Transverse colon (tissue), 4 donors: ENCODE measurements around the gene PPME1. TPM values are rescaled to one million over a fixed set of nuclear protein-coding genes. Genes with fewer than 3 reads are reported as not detected.

Source experiments
- DNase-seq: peaks from one replicate; pipeline ENCODE4 v3.0.0-alpha.2; 2019
- H3K27ac ChIP-seq, 4 donors: fragments of 200-600 bp; sonication (generic); 2 replicates each; pipeline ENCODE4 v1.5.1; 2016 to 2018; ENCODE audit warnings: inconsistent platforms in 4 of 4
- H3K27me3 ChIP-seq: fragments of 200-600 bp; sonication (generic); 2 replicates; pipeline ENCODE4 v1.5.1; 2017; ENCODE audit warnings: inconsistent platforms
- H3K36me3 ChIP-seq, 4 donors: fragments of 200-600 bp; sonication (generic); 2 replicates each; pipeline ENCODE4 v1.5.1; 2017 to 2019; ENCODE audit warnings: inconsistent platforms in 4 of 4
- H3K4me1 ChIP-seq, 4 donors: fragments of 200-600 bp; sonication (generic); 2 replicates each; pipeline ENCODE4 v1.5.1; 2017 to 2020; ENCODE audit warnings: inconsistent platforms in 4 of 4
- H3K4me3 ChIP-seq, 4 donors: fragments of 200-600 bp; sonication (generic); 1 replicate in 1 of 4; 2 replicates in 3 of 4; pipeline versions ENCODE4 v1.5.1 to v1.6.1; 2017 to 2019; ENCODE audit warnings: inconsistent platforms in 4 of 4
- H3K9me3 ChIP-seq, 2 donors: fragments of 200-600 bp; sonication (generic); 2 replicates each; pipeline ENCODE4 v1.5.1; 2017 to 2019; ENCODE audit warnings: inconsistent platforms in 2 of 2
- CTCF ChIP-seq, 5 experiments: fragments of 200-600 bp in 3 of 5; fragments of 450-650 bp in 2 of 5; sonication (generic) in 3 of 5; IDR thresholded peaks; 1 replicate in 2 of 5; 2 replicates in 3 of 5; pipeline ENCODE4 v1.5.1; 2016 to 2017; ENCODE audit warnings: antibody characterized with exemption in 5 of 5, inconsistent platforms in 3 of 5, mild to moderate bottlenecking in 2 of 5, moderate library complexity in 1 of 5
- EP300 ChIP-seq: sonication (generic); formaldehyde crosslinking; IDR thresholded peaks from one replicate; pipeline ENCODE4 v1.6.1; 2017; ENCODE audit warnings: antibody characterized with exemption, low read depth
- POLR2A ChIP-seq: fragments of 450-650 bp; IDR thresholded peaks from one replicate; pipeline ENCODE4 v1.6.1; 2016; ENCODE audit warnings: antibody characterized with exemption, mild to moderate bottlenecking, moderate library complexity
- POLR2AphosphoS5 ChIP-seq, 3 donors: sonication (generic); formaldehyde crosslinking; IDR thresholded peaks; one replicate each; pipeline ENCODE4 v1.6.1; 2016; ENCODE audit warnings: antibody characterized with exemption in 3 of 3
- WGBS, 2 donors: methylation state at CpG; one replicate each; pipeline ENCODE4 v1.1.5; 2018; ENCODE audit warnings: low coverage in 1 of 2; 5-methylcytosine and 5-hydroxymethylcytosine counted together
- in situ Hi-C, 4 donors: fragments of 200-750 bp; cut with MboI; loops; one replicate each; pipeline versions ENCODE4 v1.15.0 to v1.15.1; 2017; ENCODE audit warnings: low sequenced_read_pairs in 3 of 4, low pct_ligation_motif_present in 1 of 4, low pct_unique_long_range_greater_than_20kb in 1 of 4
- intact Hi-C: fragments of 100-400 bp; cut with DNase I; formaldehyde crosslinking; loops from one replicate; pipeline ENCODE4 v1.15.1; 2023; ENCODE audit warnings: low total_unique reads
- total RNA-seq, 4 donors: library from RNA; depleted of rRNA; stranded (reverse); fragments of >200 nt; gene quantifications; one replicate each; pipeline ENCODE4 v1.1.0, GENCODE V29; 2016

PPME1 gene
- total RNA-seq, 4 donors from 2014 or later: 21.3 to 33.7 (median 22.4) TPM

DNA sequence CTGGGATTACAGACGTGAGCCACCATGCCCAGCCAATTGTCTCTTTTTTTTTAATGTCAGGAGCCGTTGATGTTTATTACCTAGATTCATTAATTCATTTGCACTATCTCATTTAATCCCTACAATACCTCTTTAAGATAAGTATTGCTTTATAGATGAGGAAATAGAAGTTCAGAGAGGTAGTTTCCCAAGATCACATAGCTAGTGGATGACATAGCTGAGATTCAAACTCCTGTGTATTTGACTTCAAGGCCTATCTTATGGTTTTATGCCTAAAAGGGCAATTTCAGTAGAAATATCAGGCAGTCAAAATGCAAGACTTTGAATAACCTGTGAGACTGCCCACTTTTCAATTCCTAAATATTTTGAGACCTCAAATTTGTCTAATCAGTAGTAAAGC lies 66.5 kb downstream of the PPME1 start:
- intact Hi-C loops: no loop called here
- no peaks in the 10 kb centered on the region for H3K4me1 ChIP-seq
- no peak for DNase-seq
- no peak for TF ChIP-seq POLR2A
- TF ChIP-seq POLR2AphosphoS5 (IDR thresholded peaks at IDR 0.05): no peak
- TF ChIP-seq CTCF (IDR thresholded peaks at IDR 0.05): no peak
- TF ChIP-seq EP300: no peak
- peaks cover 0 to 52% (median 6%) of the 10 kb centered on the region in 4 donors for H3K36me3 ChIP-seq
- H3K9me3 ChIP-seq: no peaks in the 10 kb centered on the region
- 87 to 93% methylated on average over 2 of the region's 2 CpGs for WGBS, 2 donors
- in situ Hi-C loops: no loop called here
- no peak overlapping the region for H3K27ac ChIP-seq
- H3K27me3 ChIP-seq: no peaks in the 10 kb centered on the region
- no peak overlapping the region for H3K4me3 ChIP-seq

- 97 to 100% methylated on average over 1 of the region's 1 CpG for WGBS, 2 donors
- in situ Hi-C loops: no loop called here
- TF ChIP-seq POLR2A (no peak), CTCF (IDR thresholded peaks at IDR 0.05) (no peak), EP300 (no peak), POLR2AphosphoS5 (IDR thresholded peaks at IDR 0.05) (no peak)
- no peaks in the 10 kb centered on the region for H3K27me3 ChIP-seq
- no peaks in the 10 kb centered on the region for H3K4me1 ChIP-seq
- no peak overlapping the region for H3K27ac ChIP-seq
- peaks cover 0 to 52% (median 6%) of the 10 kb centered on the region in 4 donors for H3K36me3 ChIP-seq
- intact Hi-C loops: no loop called here
- DNase-seq: no peak
- H3K4me3 ChIP-seq: no peak overlapping the region
- H3K9me3 ChIP-seq: no peaks in the 10 kb centered on the region
Measured at GRCh38 chr11:74238243-74238642, 67.2 kb downstream of the PPME1 start.

- in situ Hi-C loops: no loop called here
- no peak for TF ChIP-seq CTCF (IDR thresholded peaks at IDR 0.05)
- no peak for TF ChIP-seq POLR2A
- TF ChIP-seq EP300: no peak
- TF ChIP-seq POLR2AphosphoS5 (IDR thresholded peaks at IDR 0.05): no peak
- Histone ChIP-seq H3K27me3 (no peaks in the 10 kb centered on the region), H3K27ac (no peak overlapping the region), H3K9me3 (no peaks in the 10 kb centered on the region), H3K36me3 (peaks cover 0 to 24% (median 9%) of the 10 kb centered on the region in 4 donors), H3K4me3 (no peak overlapping the region), H3K4me1 (no peaks in the 10 kb centered on the region)
- intact Hi-C loops: loop anchor here (5.0 kb wide), 1 partner anchor 64 kb away; the partner anchor contains the start of gene P4HA3
- no peak for DNase-seq
- WGBS, 2 donors: 93 to 100% methylated on average over 1 of the region's 1 CpG
Measured at GRCh38 chr11:74248469-74248868, 77.4 kb downstream of the PPME1 start.

DNA sequence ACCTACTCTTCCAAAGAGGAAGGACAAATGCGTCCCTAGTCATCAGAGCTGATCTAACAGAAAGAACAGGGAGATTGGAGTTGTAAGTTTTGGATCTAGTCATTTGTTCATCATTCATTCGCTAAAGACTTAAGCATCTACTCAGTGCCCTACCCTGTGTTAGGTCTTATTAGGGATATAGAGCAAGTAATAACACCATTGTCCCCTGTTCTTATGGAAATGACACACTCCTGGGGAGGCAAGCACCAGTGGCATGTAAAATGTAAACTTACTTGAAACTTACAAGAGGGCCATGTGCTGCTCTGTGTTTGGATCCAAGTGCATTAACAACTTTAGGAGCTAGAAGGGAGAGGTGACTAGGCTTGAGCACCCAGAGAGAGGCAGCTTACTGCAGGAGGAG lies 78.4 kb downstream of the PPME1 start:
- TF ChIP-seq POLR2A: no peak
- TF ChIP-seq POLR2AphosphoS5 (IDR thresholded peaks at IDR 0.05): no peak
- Histone ChIP-seq H3K4me1 (no peaks in the 10 kb centered on the region), H3K27me3 (no peaks in the 10 kb centered on the region), H3K36me3 (peaks cover 0 to 24% (median 9%) of the 10 kb centered on the region in 4 donors), H3K27ac (no peak overlapping the region), H3K9me3 (no peaks in the 10 kb centered on the region), H3K4me3 (no peak overlapping the region)
- 92 to 100% methylated on average over 2 of the region's 2 CpGs for WGBS, 2 donors
- in situ Hi-C loops (no loop called here), intact Hi-C loops (loop anchor here (5.0 kb wide), 1 partner anchor 63 kb away; the partner anchor contains the start of gene P4HA3)
- DNase-seq: no peak

- intact Hi-C loops (no loop called here), in situ Hi-C loops (loop anchor here (5.0 to 25.0 kb wide), 4 partner anchors 191 to 311 kb away; no protein-coding TSS in a partner anchor)
- Histone ChIP-seq H3K4me1 (peaks cover 0 to 6% (median 2%) of the 10 kb centered on the region in 4 donors), H3K36me3 (peaks cover 0 to 14% (median 6%) of the 10 kb centered on the region in 4 donors), H3K4me3 (no peak overlapping the region), H3K27me3 (no peaks in the 10 kb centered on the region), H3K9me3 (no peaks in the 10 kb centered on the region), H3K27ac (no peak overlapping the region)
- WGBS, 2 donors: 87 to 93% methylated on average over 5 to 8 of the region's 8 CpGs
- TF ChIP-seq POLR2AphosphoS5 (IDR thresholded peaks at IDR 0.05) (no peak), CTCF (IDR thresholded peaks at IDR 0.05) (no peak), POLR2A (no peak), EP300 (no peak)
- DNase-seq: no peak
Measured at GRCh38 chr11:74253361-74253760, 82.3 kb downstream of the PPME1 start.
